H9 (cell line): Measurements from ENCODE around the gene LYPD6. TPM values are rescaled to one million over a fixed set of nuclear protein-coding genes. Genes with fewer than 3 reads are reported as not detected.

Experiments
- DNase-seq: peaks from one replicate; pipeline ENCODE4 v3.0.0-alpha.2; 2017
- H2AFZ ChIP-seq: one replicate; pipeline ENCODE4 v1.6.1; 2013; ENCODE audit warnings: mild to moderate bottlenecking, low read length, control low read depth, moderate library complexity
- H2AK5ac ChIP-seq: 2 replicates; pipeline ENCODE4 v1.6.1; 2013; ENCODE audit warnings: low read length, control low read depth, mixed read lengths; ENCODE audit not compliant: insufficient read length
- H2BK120ac ChIP-seq: one replicate; pipeline ENCODE4 v1.6.1; 2013; ENCODE audit warnings: low read depth, mild to moderate bottlenecking, low read length, control low read depth, inconsistent platforms; ENCODE audit not compliant: poor library complexity, severe bottlenecking
- H2BK12ac ChIP-seq: 2 replicates; pipeline ENCODE4 v1.6.1; 2013; ENCODE audit warnings: low read length, control low read depth, mixed read lengths, low read depth; ENCODE audit not compliant: insufficient read length
- H2BK15ac ChIP-seq: 2 replicates; pipeline ENCODE4 v1.6.1; 2013; ENCODE audit warnings: low read depth, low read length, control low read depth
- H2BK20ac ChIP-seq: one replicate; pipeline ENCODE4 v1.6.1; 2013; ENCODE audit warnings: low read depth, mild to moderate bottlenecking, low read length, control low read depth, inconsistent platforms; ENCODE audit not compliant: poor library complexity, severe bottlenecking
- H2BK5ac ChIP-seq: 2 replicates; pipeline ENCODE4 v1.6.1; 2013; ENCODE audit warnings: low read length, control low read depth, mixed read lengths; ENCODE audit not compliant: insufficient read length
- H3K14ac ChIP-seq: 2 replicates; pipeline ENCODE4 v1.6.1; 2013; ENCODE audit warnings: low read length, control low read depth; ENCODE audit not compliant: insufficient read depth
- H3K18ac ChIP-seq: 2 replicates; pipeline ENCODE4 v1.6.1; 2013; ENCODE audit warnings: low read depth, mild to moderate bottlenecking, mixed read lengths, low read length, control low read depth; ENCODE audit not compliant: insufficient read length
- H3K23ac ChIP-seq: 2 replicates; pipeline ENCODE4 v1.6.1; 2013; ENCODE audit warnings: low read length, control low read depth, mixed read lengths, low read depth; ENCODE audit not compliant: insufficient read length
- H3K23me2 ChIP-seq: 2 replicates; pipeline ENCODE4 v1.6.1; 2013; ENCODE audit warnings: low read depth, mild to moderate bottlenecking, mixed read lengths, low read length, control low read depth; ENCODE audit not compliant: insufficient read length, poor library complexity, severe bottlenecking
- H3K27ac ChIP-seq: 2 replicates; pipeline ENCODE4 v1.5.1; 2013; ENCODE audit warnings: low read length, control low read depth, mixed read lengths, low read depth; ENCODE audit not compliant: insufficient read length
- H3K27me3 ChIP-seq: 2 replicates; pipeline ENCODE4 v1.6.1; 2013; ENCODE audit warnings: low read length, control low read depth, inconsistent platforms; ENCODE audit not compliant: insufficient read depth
- H3K4ac ChIP-seq: 2 replicates; pipeline ENCODE4 v1.6.1; 2013; ENCODE audit warnings: low read depth, mild to moderate bottlenecking, control low read depth, inconsistent platforms, low read length, moderate library complexity
- H3K4me1 ChIP-seq: 2 replicates; pipeline ENCODE4 v1.6.1; 2013; ENCODE audit warnings: low read length, control low read depth, inconsistent platforms; ENCODE audit not compliant: insufficient read depth
- H3K4me2 ChIP-seq: 2 replicates; pipeline ENCODE4 v1.6.1; 2013; ENCODE audit warnings: low read length, control low read depth, mixed read lengths; ENCODE audit not compliant: insufficient read length, insufficient read depth
- H3K56ac ChIP-seq: 2 replicates; pipeline ENCODE4 v1.6.1; 2013; ENCODE audit warnings: low read depth, mild to moderate bottlenecking, mixed read lengths, low read length, control low read depth; ENCODE audit not compliant: insufficient read length
- H3K79me1 ChIP-seq: 2 replicates; pipeline ENCODE4 v1.6.1; 2013; ENCODE audit warnings: low read depth, mild to moderate bottlenecking, moderate library complexity, low read length, control low read depth, inconsistent platforms; ENCODE audit not compliant: insufficient read depth, poor library complexity, severe bottlenecking
- H3K79me2 ChIP-seq: 2 replicates; pipeline ENCODE4 v1.6.1; 2013; ENCODE audit warnings: low read length, control low read depth, inconsistent platforms; ENCODE audit not compliant: insufficient read depth
- H3K9ac ChIP-seq: 2 replicates; pipeline ENCODE4 v1.6.1; 2013; ENCODE audit warnings: low read length, control low read depth, mixed read lengths; ENCODE audit not compliant: insufficient read length; ENCODE audit errors: extremely low read depth
- H3K9me3 ChIP-seq: one replicate; pipeline ENCODE4 v1.6.1; 2013; ENCODE audit warnings: low read depth, low read length, inconsistent platforms; ENCODE audit not compliant: control insufficient read depth
- H3T11ph ChIP-seq: one replicate; pipeline ENCODE4 v1.6.1; 2013; ENCODE audit warnings: mild to moderate bottlenecking, low read length, control low read depth, inconsistent platforms
- H4K20me1 ChIP-seq: one replicate; pipeline ENCODE4 v1.6.1; 2013; ENCODE audit not compliant: control insufficient read depth, insufficient read length, insufficient read depth
- H4K5ac ChIP-seq: 2 replicates; pipeline ENCODE4 v1.6.1; 2013; ENCODE audit warnings: low read depth, mild to moderate bottlenecking, mixed read lengths, low read length, control low read depth; ENCODE audit not compliant: insufficient read length
- H4K8ac ChIP-seq: replicated peaks from 2 replicates; pipeline ENCODE4 v1.6.1; 2013; ENCODE audit warnings: low read length, control low read depth, mixed read lengths, low read depth; ENCODE audit not compliant: insufficient read length
- H4K91ac ChIP-seq: 2 replicates; pipeline ENCODE4 v1.6.1; 2013; ENCODE audit warnings: low read depth, mild to moderate bottlenecking, moderate library complexity, mixed read lengths, low read length, control low read depth; ENCODE audit not compliant: insufficient read length
- H3K27ac Mint-ChIP-seq, 3 experiments: 2 replicates in 2 of 3; 3 replicates in 1 of 3; pipeline ENCODE4 v1.8.0; 2020 to 2021; ENCODE audit warnings: mixed read lengths in 3 of 3, mild to moderate bottlenecking in 1 of 3, moderate library complexity in 1 of 3
- H3K27me3 Mint-ChIP-seq: 2 replicates; pipeline ENCODE4 v1.8.0; 2021; ENCODE audit warnings: low read depth, mild to moderate bottlenecking, moderate library complexity, mixed read lengths
- H3K36me3 Mint-ChIP-seq, 3 experiments: 2 replicates in 2 of 3; 3 replicates in 1 of 3; pipeline ENCODE4 v1.8.0; 2020 to 2021; ENCODE audit warnings: low read depth in 3 of 3, mixed read lengths in 3 of 3; ENCODE audit not compliant: insufficient read depth in 1 of 3
- H3K4me1 Mint-ChIP-seq, 2 experiments: 2 replicates each; pipeline ENCODE4 v1.8.0; 2020; ENCODE audit warnings: mixed read lengths in 2 of 2
- H3K4me3 Mint-ChIP-seq, 2 experiments: 2 replicates in 1 of 2; 3 replicates in 1 of 2; pipeline ENCODE4 v1.8.0; 2020 to 2021; ENCODE audit warnings: mild to moderate bottlenecking in 2 of 2, mixed read lengths in 2 of 2, moderate library complexity in 1 of 2
- H3K9me3 Mint-ChIP-seq, 2 experiments: 2 replicates in 1 of 2; 3 replicates in 1 of 2; pipeline ENCODE4 v1.8.0; 2020; ENCODE audit warnings: mild to moderate bottlenecking in 2 of 2, mixed read lengths in 2 of 2, moderate library complexity in 1 of 2
- CTCF ChIP-seq: fragments of 200-600 bp; sonication (generic); conservative IDR thresholded peaks from 3 replicates; pipeline ENCODE4 v1.8.0; 2021; ENCODE audit warnings: antibody characterized with exemption, mild to moderate bottlenecking
- total RNA-seq: library from RNA; stranded (reverse); gene quantifications from 2 replicates; pipeline ENCODE4 v1.2.1, GENCODE V29; 2021

Gene LYPD6
- total RNA-seq, 1 experiment from 2014 or later, result 3.0 TPM

GRCh38 chr2:149357058-149357457, 26.7 kb downstream of the LYPD6 start:
- Histone ChIP-seq H2AK5ac (no peak overlapping the region), H3K4me1 (no peaks in the 10 kb centered on the region; the same call in 1 of the 2 replicates), H3K9me3 (no peaks in the 10 kb centered on the region), H2BK20ac (no peak overlapping the region), H4K5ac (no peak overlapping the region), H2BK15ac (no peak overlapping the region), H3K27me3 (no peaks in the 10 kb centered on the region), H3K79me2 (no peaks in the 10 kb centered on the region), H3K23me2 (no peaks in the 10 kb centered on the region), H3K27ac (no peak overlapping the region), H3K4ac (no peak overlapping the region), H3K23ac (no peak overlapping the region), H2BK120ac (no peak overlapping the region), H3K4me2 (no peak overlapping the region), H4K8ac (no peak overlapping the region), H2BK12ac (no peak overlapping the region), H2AFZ (no peak overlapping the region), H3K18ac (no peak overlapping the region), H3K79me1 (no peaks in the 10 kb centered on the region), H3K14ac (no peak overlapping the region), H2BK5ac (no peak overlapping the region), H3K9ac (no peak overlapping the region), H3K56ac (no peak overlapping the region), H3T11ph (no peak overlapping the region), H4K91ac (no peak overlapping the region), H4K20me1 (no peaks in the 10 kb centered on the region)
- no peak for TF ChIP-seq CTCF
- Mint-ChIP-seq H3K4me3 (no peak overlapping the region), H3K27me3 (no peaks in the 10 kb centered on the region), H3K36me3 (peaks cover 5 to 15% (median 6%) of the 10 kb centered on the region in 3 experiments; a peak in 6 of 7 replicates), H3K4me1 (peaks cover 17 to 20% of the 10 kb centered on the region in 2 experiments), H3K27ac (no peak overlapping the region), H3K9me3 (peaks cover 4 to 7% of the 10 kb centered on the region in 2 experiments; a peak in 3 of 5 replicates)
- no peak for DNase-seq
